ENCODE results near the gene AOX1. TPM values are rescaled to one million over a fixed set of nuclear protein-coding genes. Genes with fewer than 3 reads are reported as not detected.

The AOX1 gene
- total and polyA plus RNA-seq, 4 donors = 9.9 to 1,131 (median 486) TPM

DNA sequence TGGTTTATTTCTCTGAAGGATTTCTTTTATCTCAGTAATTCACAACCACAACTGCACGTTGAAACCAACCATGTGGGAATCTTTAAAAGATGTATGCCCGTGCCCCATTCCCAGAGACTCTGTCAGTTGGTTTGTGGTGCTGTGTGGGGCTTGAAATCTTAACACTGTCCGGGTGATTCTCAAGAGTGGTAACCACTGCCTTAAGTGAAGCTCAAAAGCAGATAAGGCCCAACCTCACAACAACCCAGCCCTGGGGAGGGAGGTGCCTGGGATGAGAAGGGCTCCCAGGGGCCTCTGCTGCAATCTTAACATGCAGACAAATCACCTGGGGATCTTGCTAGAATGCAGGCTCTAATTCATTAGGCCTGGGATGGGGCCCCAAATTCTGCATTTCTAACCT lies 13.4 kb downstream of the AOX1 start:
- Histone ChIP-seq H3K27ac (ENCODE audit: low read depth in 1 of 2, low read length in 2 of 2) (no peak overlapping the region), H3K4me1 (ENCODE audit: control insufficient read depth in 4 of 4, insufficient read depth in 4 of 4, low read length in 3 of 4) (peaks cover 6 to 10% (median 7%) of the 10 kb centered on the region in 4 donors), H3K27me3 (ENCODE audit: control insufficient read depth in 4 of 4, insufficient read depth in 4 of 4, low read length in 3 of 4) (no peaks in the 10 kb centered on the region), H3K36me3 (ENCODE audit: control insufficient read depth in 4 of 4, insufficient read depth in 3 of 4, low read depth in 1 of 4, low read length in 3 of 4) (peaks cover 8 to 87% (median 61%) of the 10 kb centered on the region in 4 donors), H3K9me3 (ENCODE audit: control insufficient read depth in 4 of 4, low read length in 3 of 4) (no peaks in the 10 kb centered on the region), H3K4me3 (ENCODE audit: low read depth in 1 of 3, low read length in 3 of 3) (no peak overlapping the region), H3K9ac (ENCODE audit: low read depth in 1 of 2, low read length in 2 of 2) (no peak overlapping the region)
- no peak for DNase-seq (ENCODE audit: low spot score)
- TF ChIP-seq, protein P1, sequence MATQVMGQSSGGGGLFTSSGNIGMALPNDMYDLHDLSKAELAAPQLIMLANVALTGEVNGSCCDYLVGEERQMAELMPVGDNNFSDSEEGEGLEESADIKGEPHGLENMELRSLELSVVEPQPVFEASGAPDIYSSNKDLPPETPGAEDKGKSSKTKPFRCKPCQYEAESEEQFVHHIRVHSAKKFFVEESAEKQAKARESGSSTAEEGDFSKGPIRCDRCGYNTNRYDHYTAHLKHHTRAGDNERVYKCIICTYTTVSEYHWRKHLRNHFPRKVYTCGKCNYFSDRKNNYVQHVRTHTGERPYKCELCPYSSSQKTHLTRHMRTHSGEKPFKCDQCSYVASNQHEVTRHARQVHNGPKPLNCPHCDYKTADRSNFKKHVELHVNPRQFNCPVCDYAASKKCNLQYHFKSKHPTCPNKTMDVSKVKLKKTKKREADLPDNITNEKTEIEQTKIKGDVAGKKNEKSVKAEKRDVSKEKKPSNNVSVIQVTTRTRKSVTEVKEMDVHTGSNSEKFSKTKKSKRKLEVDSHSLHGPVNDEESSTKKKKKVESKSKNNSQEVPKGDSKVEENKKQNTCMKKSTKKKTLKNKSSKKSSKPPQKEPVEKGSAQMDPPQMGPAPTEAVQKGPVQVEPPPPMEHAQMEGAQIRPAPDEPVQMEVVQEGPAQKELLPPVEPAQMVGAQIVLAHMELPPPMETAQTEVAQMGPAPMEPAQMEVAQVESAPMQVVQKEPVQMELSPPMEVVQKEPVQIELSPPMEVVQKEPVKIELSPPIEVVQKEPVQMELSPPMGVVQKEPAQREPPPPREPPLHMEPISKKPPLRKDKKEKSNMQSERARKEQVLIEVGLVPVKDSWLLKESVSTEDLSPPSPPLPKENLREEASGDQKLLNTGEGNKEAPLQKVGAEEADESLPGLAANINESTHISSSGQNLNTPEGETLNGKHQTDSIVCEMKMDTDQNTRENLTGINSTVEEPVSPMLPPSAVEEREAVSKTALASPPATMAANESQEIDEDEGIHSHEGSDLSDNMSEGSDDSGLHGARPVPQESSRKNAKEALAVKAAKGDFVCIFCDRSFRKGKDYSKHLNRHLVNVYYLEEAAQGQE (IDR thresholded peaks at IDR 0.05) = no peak
- TF ChIP-seq FOXA1 (IDR thresholded peaks at IDR 0.05) (no peak), HNF4G (IDR thresholded peaks at IDR 0.05) (no peak), NR2F2 (IDR thresholded peaks at IDR 0.05) (no peak), SP1 (IDR thresholded peaks at IDR 0.05) (no peak), HNF4A (conservative IDR thresholded peaks at IDR 0.05) (no peak)
- 90% methylated on average over 3 of the region's 3 CpGs for WGBS

DNA sequence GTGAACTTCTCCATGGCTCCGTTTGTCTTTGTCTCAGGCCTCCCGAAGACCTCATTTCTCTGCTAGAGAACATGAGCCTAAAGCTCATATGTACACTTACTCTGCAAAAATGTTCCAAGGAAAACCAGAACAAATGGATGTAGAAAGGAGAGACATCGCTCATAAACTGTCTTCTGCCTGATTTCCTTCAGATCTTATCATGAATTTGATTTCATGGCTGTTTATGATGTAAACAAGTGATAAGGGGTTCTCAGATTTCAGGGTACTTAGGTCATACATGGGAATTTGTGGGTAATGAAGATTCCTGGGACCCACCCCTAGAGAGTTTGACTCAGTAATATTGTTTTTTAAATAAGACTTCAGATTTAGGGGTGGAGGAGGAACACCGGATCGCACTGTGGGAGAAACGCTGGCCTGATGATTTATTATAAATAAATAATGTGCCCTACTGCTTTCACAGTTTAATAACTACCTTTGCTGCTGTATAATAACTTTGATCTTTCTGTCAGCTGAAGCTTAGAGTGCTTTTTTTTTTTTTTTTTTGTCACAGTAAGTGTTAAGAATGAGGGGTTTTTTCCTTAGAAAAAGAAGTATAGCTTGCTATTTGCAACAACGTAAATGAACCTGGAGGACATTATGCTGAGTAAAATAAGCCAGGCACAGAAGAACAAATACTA lies 14.9 kb downstream of the AOX1 start:
- TF ChIP-seq FOXA2 (IDR thresholded peaks at IDR 0.05) = no peak
- no peak for TF ChIP-seq GABPA (IDR thresholded peaks at IDR 0.05 in 1 of 2, conservative IDR thresholded peaks at IDR 0.05 in 1 of 2)
- TF ChIP-seq, protein P2, sequence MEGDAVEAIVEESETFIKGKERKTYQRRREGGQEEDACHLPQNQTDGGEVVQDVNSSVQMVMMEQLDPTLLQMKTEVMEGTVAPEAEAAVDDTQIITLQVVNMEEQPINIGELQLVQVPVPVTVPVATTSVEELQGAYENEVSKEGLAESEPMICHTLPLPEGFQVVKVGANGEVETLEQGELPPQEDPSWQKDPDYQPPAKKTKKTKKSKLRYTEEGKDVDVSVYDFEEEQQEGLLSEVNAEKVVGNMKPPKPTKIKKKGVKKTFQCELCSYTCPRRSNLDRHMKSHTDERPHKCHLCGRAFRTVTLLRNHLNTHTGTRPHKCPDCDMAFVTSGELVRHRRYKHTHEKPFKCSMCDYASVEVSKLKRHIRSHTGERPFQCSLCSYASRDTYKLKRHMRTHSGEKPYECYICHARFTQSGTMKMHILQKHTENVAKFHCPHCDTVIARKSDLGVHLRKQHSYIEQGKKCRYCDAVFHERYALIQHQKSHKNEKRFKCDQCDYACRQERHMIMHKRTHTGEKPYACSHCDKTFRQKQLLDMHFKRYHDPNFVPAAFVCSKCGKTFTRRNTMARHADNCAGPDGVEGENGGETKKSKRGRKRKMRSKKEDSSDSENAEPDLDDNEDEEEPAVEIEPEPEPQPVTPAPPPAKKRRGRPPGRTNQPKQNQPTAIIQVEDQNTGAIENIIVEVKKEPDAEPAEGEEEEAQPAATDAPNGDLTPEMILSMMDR (IDR thresholded peaks at IDR 0.05; ENCODE audit: low read depth, low read length, missing input control) = no peak
- TF ChIP-seq RAD21 (IDR thresholded peaks at IDR 0.05) = no peak
- TF ChIP-seq YY1 (IDR thresholded peaks at IDR 0.05) = no peak
- no peak for TF ChIP-seq FOXA1 (IDR thresholded peaks at IDR 0.05)
- TF ChIP-seq, protein P3, sequence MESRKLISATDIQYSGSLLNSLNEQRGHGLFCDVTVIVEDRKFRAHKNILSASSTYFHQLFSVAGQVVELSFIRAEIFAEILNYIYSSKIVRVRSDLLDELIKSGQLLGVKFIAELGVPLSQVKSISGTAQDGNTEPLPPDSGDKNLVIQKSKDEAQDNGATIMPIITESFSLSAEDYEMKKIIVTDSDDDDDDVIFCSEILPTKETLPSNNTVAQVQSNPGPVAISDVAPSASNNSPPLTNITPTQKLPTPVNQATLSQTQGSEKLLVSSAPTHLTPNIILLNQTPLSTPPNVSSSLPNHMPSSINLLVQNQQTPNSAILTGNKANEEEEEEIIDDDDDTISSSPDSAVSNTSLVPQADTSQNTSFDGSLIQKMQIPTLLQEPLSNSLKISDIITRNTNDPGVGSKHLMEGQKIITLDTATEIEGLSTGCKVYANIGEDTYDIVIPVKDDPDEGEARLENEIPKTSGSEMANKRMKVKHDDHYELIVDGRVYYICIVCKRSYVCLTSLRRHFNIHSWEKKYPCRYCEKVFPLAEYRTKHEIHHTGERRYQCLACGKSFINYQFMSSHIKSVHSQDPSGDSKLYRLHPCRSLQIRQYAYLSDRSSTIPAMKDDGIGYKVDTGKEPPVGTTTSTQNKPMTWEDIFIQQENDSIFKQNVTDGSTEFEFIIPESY (IDR thresholded peaks at IDR 0.05) = no peak
- TF ChIP-seq, protein P4, sequence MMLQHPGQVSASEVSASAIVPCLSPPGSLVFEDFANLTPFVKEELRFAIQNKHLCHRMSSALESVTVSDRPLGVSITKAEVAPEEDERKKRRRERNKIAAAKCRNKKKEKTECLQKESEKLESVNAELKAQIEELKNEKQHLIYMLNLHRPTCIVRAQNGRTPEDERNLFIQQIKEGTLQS (IDR thresholded peaks at IDR 0.05) = no peak
- no peak for TF ChIP-seq EGR1 (IDR thresholded peaks at IDR 0.05; ENCODE audit: low read depth in 2 of 2)
- TF ChIP-seq NR2F2 (IDR thresholded peaks at IDR 0.05) = no peak
- TF ChIP-seq JUND (IDR thresholded peaks at IDR 0.05) = no peak
- TF ChIP-seq HNF4A (conservative IDR thresholded peaks at IDR 0.05) = no peak
- TF ChIP-seq, protein P5, sequence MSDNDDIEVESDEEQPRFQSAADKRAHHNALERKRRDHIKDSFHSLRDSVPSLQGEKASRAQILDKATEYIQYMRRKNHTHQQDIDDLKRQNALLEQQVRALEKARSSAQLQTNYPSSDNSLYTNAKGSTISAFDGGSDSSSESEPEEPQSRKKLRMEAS (IDR thresholded peaks at IDR 0.05) = no peak
- TF ChIP-seq RXRA (IDR thresholded peaks at IDR 0.05) = no peak
- no peak for TF ChIP-seq HNF4G (IDR thresholded peaks at IDR 0.05)
- TF ChIP-seq TAF1 (conservative IDR thresholded peaks at IDR 0.05) = no peak
- no peak for TF ChIP-seq SP1 (IDR thresholded peaks at IDR 0.05)
- TF ChIP-seq, protein P1 (IDR thresholded peaks at IDR 0.05) = no peak
- DNase-seq (ENCODE audit: low spot score) = no peak
- no peak overlapping the region for H3K9ac ChIP-seq (ENCODE audit: low read depth in 1 of 2, low read length in 2 of 2)
- no peaks in the 10 kb centered on the region for H3K9me3 ChIP-seq (ENCODE audit: control insufficient read depth in 4 of 4, low read length in 3 of 4)
- peaks cover 6 to 85% (median 67%) of the 10 kb centered on the region in 4 donors for H3K36me3 ChIP-seq (ENCODE audit: control insufficient read depth in 4 of 4, insufficient read depth in 3 of 4, low read depth in 1 of 4, low read length in 3 of 4)
- H3K27ac ChIP-seq (ENCODE audit: low read depth in 1 of 2, low read length in 2 of 2) = no peak overlapping the region
- no peak overlapping the region for H3K4me3 ChIP-seq (ENCODE audit: low read depth in 1 of 3, low read length in 3 of 3)
- H3K4me1 ChIP-seq (ENCODE audit: control insufficient read depth in 4 of 4, insufficient read depth in 4 of 4, low read length in 3 of 4) = peaks cover 0 to 4% (median 1%) of the 10 kb centered on the region in 4 donors
- 90% methylated on average over 7 of the region's 7 CpGs for WGBS
- H3K27me3 ChIP-seq (ENCODE audit: control insufficient read depth in 4 of 4, insufficient read depth in 4 of 4, low read length in 3 of 4) = no peaks in the 10 kb centered on the region

Data from liver (tissue), 9 donors.